A673 (cell line): Measurements from ENCODE around the gene RAB3D. TPM values are rescaled to one million over a fixed set of nuclear protein-coding genes. Genes with fewer than 3 reads are reported as not detected.

Experiments
- BruUV-seq: library from RNA; stranded (reverse); fragments of 400-500 nt; replicated peaks from 2 replicates; lab custom pipeline; 2021; lab: Mats Ljungman, UMichigan
- CTCF ChIA-PET: fragments of 300-600 bp; sonication (Branson Sonifier 250); formaldehyde crosslinking; loops from one replicate; lab custom pipeline; 2022; ENCODE audit warnings: antibody characterized with exemption; lab: Charles Lee
- POLR2A ChIA-PET: fragments of 300-600 bp; sonication (Branson Sonifier 250); formaldehyde crosslinking; loops from one replicate; lab custom pipeline; 2022; ENCODE audit warnings: antibody characterized with exemption; ENCODE audit not compliant: low non-redundant PET; lab: Charles Lee
- DNase-seq: peaks from one replicate; pipeline ENCODE4 v3.0.0-alpha.2; 2015; ENCODE audit warnings: low spot score
- H3K27ac ChIP-seq: fragments of 200-600 bp; sonication (generic); 2 replicates; pipeline ENCODE4 v1.5.1; 2016; ENCODE audit warnings: mixed run types, low read depth, mild to moderate bottlenecking, mixed read lengths, antibody characterized with exemption, low read length; ENCODE audit not compliant: poor library complexity, severe bottlenecking
- H3K27me3 ChIP-seq: fragments of 200-600 bp; sonication (generic); replicated peaks from 2 replicates; pipeline ENCODE4 v1.6.1; 2017; ENCODE audit warnings: mixed run types, low read depth, mild to moderate bottlenecking, mixed read lengths, antibody characterized with exemption, low read length; ENCODE audit not compliant: insufficient read depth, poor library complexity
- H3K36me3 ChIP-seq: fragments of 200-600 bp; sonication (generic); 2 replicates; pipeline ENCODE4 v1.6.1; 2016; ENCODE audit warnings: mixed run types, mild to moderate bottlenecking, mixed read lengths, antibody characterized with exemption, low read length; ENCODE audit not compliant: insufficient read depth, poor library complexity, severe bottlenecking
- H3K4me1 ChIP-seq: fragments of 200-600 bp; sonication (generic); 2 replicates; pipeline ENCODE4 v1.6.1; 2017; ENCODE audit warnings: mixed run types, mild to moderate bottlenecking, mixed read lengths, antibody characterized with exemption, low read length; ENCODE audit not compliant: insufficient read depth, poor library complexity, severe bottlenecking
- H3K4me3 ChIP-seq: fragments of 200-600 bp; sonication (generic); 2 replicates; pipeline ENCODE4 v1.5.1; 2016; ENCODE audit warnings: low read depth, mixed run types, mild to moderate bottlenecking, mixed read lengths, low read length; ENCODE audit not compliant: poor library complexity, severe bottlenecking
- H3K9me3 ChIP-seq: fragments of 200-600 bp; sonication (generic); 2 replicates; pipeline ENCODE4 v1.6.1; 2016; ENCODE audit warnings: mixed run types, low read depth, mild to moderate bottlenecking, mixed read lengths, antibody characterized with exemption, low read length; ENCODE audit not compliant: poor library complexity, severe bottlenecking
- CTCF ChIP-seq: fragments of 300-800, 200-600 bp; sonication (generic); conservative IDR thresholded peaks from 2 replicates; pipeline ENCODE4 v1.5.1; 2017; ENCODE audit warnings: low read depth, mild to moderate bottlenecking, antibody characterized with exemption, low read length, moderate library complexity, mixed read lengths
- EZH2 ChIP-seq: fragments of 200-600 bp; sonication (generic); IDR thresholded peaks from 2 replicates; pipeline ENCODE4 v1.6.1; 2017; ENCODE audit warnings: borderline replicate concordance, low read depth, mild to moderate bottlenecking, mixed read lengths, antibody characterized with exemption, low read length; ENCODE audit not compliant: poor library complexity, severe bottlenecking
- intact Hi-C: fragments of 100-400 bp; cut with micrococcal nuclease; formaldehyde crosslinking; loops from one replicate; pipeline ENCODE4 v1.10.0; 2022; ENCODE audit not compliant: unreplicated experiment
- total RNA-seq: library from RNA; stranded (reverse); gene quantifications from 2 replicates; pipeline ENCODE4 v1.2.3, GENCODE V29; 2021

The RAB3D gene
- total RNA-seq, 1 experiment from 2014 or later: 25.4 TPM

- no peaks in the 10 kb centered on the region for H3K4me1 ChIP-seq
- H3K27me3 ChIP-seq: no peaks in the 10 kb centered on the region
- intact Hi-C loops: no loop called here
- no peak overlapping the region for H3K27ac ChIP-seq
- H3K4me3 ChIP-seq: no peak overlapping the region
- peaks cover 35% of the 10 kb centered on the region for H3K36me3 ChIP-seq
- no peaks in the 10 kb centered on the region for H3K9me3 ChIP-seq
- TF ChIP-seq EZH2 (no peak), CTCF (no peak)
- ChIA-PET POLR2A (interaction anchor here (0.6 kb wide), 1 partner anchor 93 kb away, joined by 3 read pairs; no protein-coding TSS in a partner anchor), CTCF (no interaction called here)
- BruUV-seq: no TSS peak
- DNase-seq: no peak
These were observed 6.6 kb downstream of the RAB3D start for GRCh38 chr19:11332822-11333221.

GRCh38 chr19:11331502-11331901, 8.0 kb downstream of the RAB3D start:
- no peaks in the 10 kb centered on the region for H3K9me3 ChIP-seq
- no peak overlapping the region for H3K4me3 ChIP-seq
- DNase-seq: no peak
- no peak overlapping the region for H3K27ac ChIP-seq
- H3K27me3 ChIP-seq: no peaks in the 10 kb centered on the region
- ChIA-PET POLR2A (no interaction called here), CTCF (no interaction called here)
- no TSS peak for BruUV-seq
- peaks cover 35% of the 10 kb centered on the region for H3K36me3 ChIP-seq
- no peaks in the 10 kb centered on the region for H3K4me1 ChIP-seq
- intact Hi-C loops: no loop called here
- TF ChIP-seq CTCF: no peak
- TF ChIP-seq EZH2: no peak

GRCh38 chr19:11330127-11330526, 9.3 kb downstream of the RAB3D start:
- Histone ChIP-seq H3K4me3 (no peak overlapping the region), H3K27me3 (no peaks in the 10 kb centered on the region), H3K4me1 (peaks cover under 1% of the 10 kb centered on the region), H3K9me3 (no peaks in the 10 kb centered on the region), H3K27ac (no peak overlapping the region), H3K36me3 (peaks cover 27% of the 10 kb centered on the region)
- DNase-seq: no peak
- ChIA-PET CTCF (no interaction called here), POLR2A (no interaction called here)
- no TSS peak for BruUV-seq
- TF ChIP-seq CTCF (no peak), EZH2 (no peak)
- intact Hi-C loops: no loop called here
